ENCODE data around the gene MAEA. TPM values are rescaled to one million over a fixed set of nuclear protein-coding genes. Genes with fewer than 3 reads are reported as not detected.

MAEA gene
- total RNA-seq, 2 donors from 2014 or later = 48.8 to 72.7 TPM

DNA sequence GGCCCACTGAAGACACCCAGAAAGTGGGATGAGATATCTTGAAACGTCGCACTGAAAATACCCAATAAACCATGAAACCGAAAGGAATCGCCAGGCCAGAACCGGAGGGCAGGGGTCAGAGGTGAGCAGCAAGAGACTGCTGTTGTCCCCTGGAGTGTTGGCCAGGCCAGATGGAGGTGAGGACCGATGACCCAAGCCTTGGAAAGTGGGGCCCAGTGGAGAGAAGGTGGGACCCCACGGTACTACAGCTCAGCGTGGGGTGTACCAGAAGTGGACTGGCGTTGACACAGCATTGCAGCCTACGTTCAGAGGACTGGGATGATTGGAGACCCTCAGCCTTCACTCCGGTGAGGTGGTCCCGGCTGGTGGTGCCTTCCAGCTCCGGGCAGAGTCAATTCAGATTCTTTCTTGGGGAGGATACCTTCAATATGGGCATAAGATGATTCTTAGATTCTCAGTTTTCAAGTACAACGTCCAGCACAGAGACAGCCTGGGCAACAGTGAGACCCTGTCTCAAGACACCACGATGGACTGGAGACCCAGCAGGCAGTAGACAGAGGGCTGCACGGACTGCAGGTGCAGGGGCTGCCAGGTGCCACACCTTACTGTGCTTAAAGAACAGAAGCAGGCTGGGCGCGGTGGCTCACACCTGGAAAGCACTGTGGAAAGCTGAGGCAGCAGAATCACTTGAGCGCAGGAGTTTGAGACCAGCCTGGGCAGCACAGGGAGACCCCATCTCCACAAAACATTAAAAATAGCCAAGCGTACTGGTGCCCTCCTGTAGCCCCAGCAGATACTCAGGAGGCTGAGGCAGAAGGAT, 23.3 kb downstream of the MAEA start:
- Mint-ChIP-seq H3K27me3 (ENCODE audit: insufficient read depth) (no peaks in the 10 kb centered on the region), H3K4me3 (no peak overlapping the region), H3K9me3 (peaks cover 12% of the 10 kb centered on the region), H3K4me1 (peaks cover 15% of the 10 kb centered on the region), H3K36me3 (ENCODE audit: low read depth) (peaks cover 64% of the 10 kb centered on the region), H3K27ac (no peak overlapping the region)
- DNase-seq = no peak
- Histone ChIP-seq H3K36me3 (ENCODE audit: control insufficient read depth, insufficient read depth, low read length) (peaks cover 52% of the 10 kb centered on the region), H3K27ac (ENCODE audit: low read depth, low read length) (no peak overlapping the region), H3K4me3 (ENCODE audit: low read length) (no peak overlapping the region), H3K4me1 (ENCODE audit: control insufficient read depth, insufficient read depth, low read length) (peaks cover 5% of the 10 kb centered on the region), H3K27me3 (ENCODE audit: control insufficient read depth, insufficient read depth, low read length, poor library complexity, severe bottlenecking) (no peaks in the 10 kb centered on the region), H3K9me3 (ENCODE audit: control insufficient read depth, low read length) (peaks cover 16% of the 10 kb centered on the region), H3K9ac (ENCODE audit: extremely low read depth, low read length, poor library complexity, severe bottlenecking) (no peak overlapping the region)
- no peak for TF ChIP-seq CTCF (conservative IDR thresholded peaks at IDR 0.05)
- 95 to 97% methylated on average over 19 to 20 of the region's 20 CpGs for WGBS, 2 experiments (ENCODE audit: insufficient coverage in 1 of 2, insufficient read length in 1 of 2)

- H3K9ac ChIP-seq (ENCODE audit: extremely low read depth, low read length, poor library complexity, severe bottlenecking) = no peak overlapping the region
- Mint-ChIP-seq H3K4me1 (no peaks in the 10 kb centered on the region), H3K27me3 (ENCODE audit: insufficient read depth) (no peaks in the 10 kb centered on the region), H3K36me3 (ENCODE audit: low read depth) (peaks cover 80% of the 10 kb centered on the region), H3K9me3 (peaks cover 23% of the 10 kb centered on the region), H3K27ac (no peak overlapping the region), H3K4me3 (no peak overlapping the region)
- no peak for TF ChIP-seq CTCF (conservative IDR thresholded peaks at IDR 0.05)
- H3K27me3 ChIP-seq (ENCODE audit: control insufficient read depth, insufficient read depth, low read length, poor library complexity, severe bottlenecking) = no peaks in the 10 kb centered on the region
- no peaks in the 10 kb centered on the region for H3K4me1 ChIP-seq (ENCODE audit: control insufficient read depth, insufficient read depth, low read length)
- peaks cover 72% of the 10 kb centered on the region for H3K36me3 ChIP-seq (ENCODE audit: control insufficient read depth, insufficient read depth, low read length)
- peaks cover 26% of the 10 kb centered on the region for H3K9me3 ChIP-seq (ENCODE audit: control insufficient read depth, low read length)
- WGBS, 2 experiments (ENCODE audit: insufficient coverage in 1 of 2, insufficient read length in 1 of 2) = 95 to 98% methylated on average over 21 to 26 of the region's 28 CpGs
- H3K27ac ChIP-seq (ENCODE audit: low read depth, low read length) = no peak overlapping the region
- no peak for DNase-seq
- H3K4me3 ChIP-seq (ENCODE audit: low read length) = no peak overlapping the region
These were observed 25.6 kb downstream of the MAEA start for GRCh38 chr4:1315306-1315705.

GRCh38 chr4:1315836-1316536, 26.3 kb downstream of the MAEA start:
- DNase-seq = no peak
- peaks cover 23% of the 10 kb centered on the region for H3K9me3 Mint-ChIP-seq
- Histone ChIP-seq H3K27ac (ENCODE audit: low read depth, low read length) (no peak overlapping the region), H3K27me3 (ENCODE audit: control insufficient read depth, insufficient read depth, low read length, poor library complexity, severe bottlenecking) (no peaks in the 10 kb centered on the region), H3K4me1 (ENCODE audit: control insufficient read depth, insufficient read depth, low read length) (no peaks in the 10 kb centered on the region), H3K36me3 (ENCODE audit: control insufficient read depth, insufficient read depth, low read length) (peaks cover 72% of the 10 kb centered on the region), H3K9me3 (ENCODE audit: control insufficient read depth, low read length) (peaks cover 26% of the 10 kb centered on the region), H3K9ac (ENCODE audit: extremely low read depth, low read length, poor library complexity, severe bottlenecking) (no peak overlapping the region), H3K4me3 (ENCODE audit: low read length) (no peak overlapping the region)
- no peaks in the 10 kb centered on the region for H3K4me1 Mint-ChIP-seq
- H3K36me3 Mint-ChIP-seq (ENCODE audit: low read depth) = peaks cover 85% of the 10 kb centered on the region
- H3K27me3 Mint-ChIP-seq (ENCODE audit: insufficient read depth) = no peaks in the 10 kb centered on the region
- no peak overlapping the region for H3K27ac Mint-ChIP-seq
- TF ChIP-seq CTCF (conservative IDR thresholded peaks at IDR 0.05) = no peak
- no peak overlapping the region for H3K4me3 Mint-ChIP-seq
- 93 to 95% methylated on average over 19 to 27 of the region's 27 CpGs for WGBS, 2 experiments (ENCODE audit: insufficient coverage in 1 of 2, insufficient read length in 1 of 2)

All from endodermal cell (in vitro differentiated cells).